Tibial nerve (tissue), 4 donors: Measurements from ENCODE around the gene DNMT3A. TPM values are rescaled to one million over a fixed set of nuclear protein-coding genes. Genes with fewer than 3 reads are reported as not detected.

Experiments
- DNase-seq, 2 donors: peaks; one replicate each; pipeline ENCODE4 v3.0.0-alpha.2; 2019; ENCODE audit warnings: low spot score in 2 of 2
- H3K27ac ChIP-seq, 4 donors: fragments of 200-600 bp; sonication (generic) in 3 of 4; one replicate each; pipeline ENCODE4 v1.5.1; 2017 to 2019; ENCODE audit warnings: mild to moderate bottlenecking in 1 of 4
- H3K27me3 ChIP-seq, 2 donors: fragments of 200-600 bp; sonication (generic) in 1 of 2; one replicate each; pipeline versions ENCODE4 v1.5.1 to v1.6.0; 2017 to 2019
- H3K36me3 ChIP-seq, 3 donors: fragments of 200-600 bp; sonication (generic); one replicate each; pipeline ENCODE4 v1.5.1; 2018 to 2019
- H3K4me1 ChIP-seq, 4 donors: fragments of 200-600 bp; sonication (generic) in 3 of 4; one replicate each; pipeline ENCODE4 v1.5.1; 2017 to 2019
- H3K4me3 ChIP-seq, 4 donors: fragments of 200-600 bp; sonication (generic) in 3 of 4; one replicate each; pipeline ENCODE4 v1.5.1; 2017 to 2019; ENCODE audit warnings: mild to moderate bottlenecking in 1 of 4, moderate library complexity in 1 of 4
- H3K9me3 ChIP-seq, 4 donors: fragments of 200-600 bp; sonication (generic) in 3 of 4; one replicate each; pipeline ENCODE4 v1.5.1; 2017 to 2019
- EP300 ChIP-seq, 2 donors: sonication (generic); formaldehyde crosslinking; IDR thresholded peaks; one replicate each; pipeline ENCODE4 v1.6.1; 2017; ENCODE audit warnings: antibody characterized with exemption in 2 of 2, mild to moderate bottlenecking in 1 of 2
- POLR2A ChIP-seq, 2 donors: fragments of 450-650 bp; IDR thresholded peaks; one replicate each; pipeline ENCODE4 v1.6.1; 2017; ENCODE audit warnings: antibody characterized with exemption in 2 of 2, mild to moderate bottlenecking in 2 of 2, moderate library complexity in 2 of 2
- WGBS, 2 donors: methylation state at CpG; one replicate each; pipeline ENCODE4 v1.1.5; 2018; 5-methylcytosine and 5-hydroxymethylcytosine counted together
- total RNA-seq, 4 donors: library from RNA; depleted of rRNA; stranded (reverse); fragments of >200 nt; gene quantifications; one replicate each; pipeline ENCODE4 v1.1.0, GENCODE V29; 2016
- TF ChIP-seq, protein P1 (sequence below), 5 experiments: fragments of 200-600 bp in 3 of 5; fragments of 450-650 bp in 2 of 5; sonication (generic) in 3 of 5; IDR thresholded peaks; one replicate each; pipeline ENCODE4 v1.5.1; 2016 to 2019; ENCODE audit warnings: antibody characterized with exemption in 5 of 5, mild to moderate bottlenecking in 3 of 5, moderate library complexity in 2 of 5

The DNMT3A gene
- total RNA-seq, 4 donors from 2014 or later: 17.4 to 28.4 (median 25.0) TPM

GRCh38 chr2:25380586-25381375 lies 39.1 kb upstream of the DNMT3A start:
- no peak overlapping the region for H3K4me3 ChIP-seq
- H3K9me3 ChIP-seq: no peaks in the 10 kb centered on the region
- H3K4me1 ChIP-seq: peaks cover 0 to 25% (median 12%) of the 10 kb centered on the region in 4 donors
- no peaks in the 10 kb centered on the region for H3K27me3 ChIP-seq
- TF ChIP-seq, protein P1, sequence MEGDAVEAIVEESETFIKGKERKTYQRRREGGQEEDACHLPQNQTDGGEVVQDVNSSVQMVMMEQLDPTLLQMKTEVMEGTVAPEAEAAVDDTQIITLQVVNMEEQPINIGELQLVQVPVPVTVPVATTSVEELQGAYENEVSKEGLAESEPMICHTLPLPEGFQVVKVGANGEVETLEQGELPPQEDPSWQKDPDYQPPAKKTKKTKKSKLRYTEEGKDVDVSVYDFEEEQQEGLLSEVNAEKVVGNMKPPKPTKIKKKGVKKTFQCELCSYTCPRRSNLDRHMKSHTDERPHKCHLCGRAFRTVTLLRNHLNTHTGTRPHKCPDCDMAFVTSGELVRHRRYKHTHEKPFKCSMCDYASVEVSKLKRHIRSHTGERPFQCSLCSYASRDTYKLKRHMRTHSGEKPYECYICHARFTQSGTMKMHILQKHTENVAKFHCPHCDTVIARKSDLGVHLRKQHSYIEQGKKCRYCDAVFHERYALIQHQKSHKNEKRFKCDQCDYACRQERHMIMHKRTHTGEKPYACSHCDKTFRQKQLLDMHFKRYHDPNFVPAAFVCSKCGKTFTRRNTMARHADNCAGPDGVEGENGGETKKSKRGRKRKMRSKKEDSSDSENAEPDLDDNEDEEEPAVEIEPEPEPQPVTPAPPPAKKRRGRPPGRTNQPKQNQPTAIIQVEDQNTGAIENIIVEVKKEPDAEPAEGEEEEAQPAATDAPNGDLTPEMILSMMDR (IDR thresholded peaks at IDR 0.05): no peak
- TF ChIP-seq EP300 (IDR thresholded peaks at IDR 0.05): no peak
- TF ChIP-seq POLR2A (IDR thresholded peaks at IDR 0.05): no peak
- WGBS, 2 donors: 65 to 73% methylated on average over 12 of the region's 12 CpGs
- no peak for DNase-seq
- no peaks in the 10 kb centered on the region for H3K36me3 ChIP-seq
- H3K27ac ChIP-seq: no peak overlapping the region

- no peak for TF ChIP-seq POLR2A (IDR thresholded peaks at IDR 0.05)
- TF ChIP-seq EP300 (IDR thresholded peaks at IDR 0.05): no peak
- TF ChIP-seq, protein P1 (IDR thresholded peaks at IDR 0.05): no peak
- Histone ChIP-seq H3K27me3 (no peaks in the 10 kb centered on the region), H3K9me3 (no peaks in the 10 kb centered on the region), H3K36me3 (no peaks in the 10 kb centered on the region), H3K27ac (no peak overlapping the region), H3K4me3 (no peak overlapping the region), H3K4me1 (peaks cover 0 to 25% (median 12%) of the 10 kb centered on the region in 4 donors)
- no peak for DNase-seq
- WGBS, 2 donors: 93% methylated on average over 5 of the region's 5 CpGs
Observed at GRCh38 chr2:25380023-25380422, 38.3 kb upstream of the DNMT3A start.

DNA sequence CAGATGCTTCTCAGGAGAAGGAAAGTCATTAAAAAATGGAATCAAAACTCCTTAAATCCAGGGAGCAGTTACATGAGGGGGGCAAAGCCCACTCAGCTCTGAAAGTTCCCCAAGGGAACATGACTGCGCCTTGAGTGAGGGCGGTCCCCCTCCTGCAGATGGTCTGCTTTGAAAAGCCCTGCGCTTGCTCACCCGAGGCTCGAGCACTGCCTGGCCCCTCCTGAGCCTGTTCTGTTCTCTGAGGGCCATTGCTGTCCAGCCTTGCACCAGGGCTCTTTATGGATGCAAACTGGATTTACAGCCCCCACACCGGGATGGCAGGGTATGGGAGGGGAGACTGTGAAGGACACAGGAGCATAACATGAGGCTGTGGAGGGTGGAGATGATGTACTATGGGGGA lies 37.8 kb upstream of the DNMT3A start:
- H3K4me3 ChIP-seq: no peak overlapping the region
- TF ChIP-seq, protein P1 (IDR thresholded peaks at IDR 0.05): no peak
- TF ChIP-seq POLR2A (IDR thresholded peaks at IDR 0.05) (no peak), EP300 (IDR thresholded peaks at IDR 0.05) (no peak)
- no peak for DNase-seq
- peaks cover 0 to 25% (median 12%) of the 10 kb centered on the region in 4 donors for H3K4me1 ChIP-seq
- H3K27me3 ChIP-seq: no peaks in the 10 kb centered on the region
- no peaks in the 10 kb centered on the region for H3K36me3 ChIP-seq
- no peaks in the 10 kb centered on the region for H3K9me3 ChIP-seq
- WGBS, 2 donors: 97 to 98% methylated on average over 6 of the region's 6 CpGs
- no peak overlapping the region for H3K27ac ChIP-seq

DNA sequence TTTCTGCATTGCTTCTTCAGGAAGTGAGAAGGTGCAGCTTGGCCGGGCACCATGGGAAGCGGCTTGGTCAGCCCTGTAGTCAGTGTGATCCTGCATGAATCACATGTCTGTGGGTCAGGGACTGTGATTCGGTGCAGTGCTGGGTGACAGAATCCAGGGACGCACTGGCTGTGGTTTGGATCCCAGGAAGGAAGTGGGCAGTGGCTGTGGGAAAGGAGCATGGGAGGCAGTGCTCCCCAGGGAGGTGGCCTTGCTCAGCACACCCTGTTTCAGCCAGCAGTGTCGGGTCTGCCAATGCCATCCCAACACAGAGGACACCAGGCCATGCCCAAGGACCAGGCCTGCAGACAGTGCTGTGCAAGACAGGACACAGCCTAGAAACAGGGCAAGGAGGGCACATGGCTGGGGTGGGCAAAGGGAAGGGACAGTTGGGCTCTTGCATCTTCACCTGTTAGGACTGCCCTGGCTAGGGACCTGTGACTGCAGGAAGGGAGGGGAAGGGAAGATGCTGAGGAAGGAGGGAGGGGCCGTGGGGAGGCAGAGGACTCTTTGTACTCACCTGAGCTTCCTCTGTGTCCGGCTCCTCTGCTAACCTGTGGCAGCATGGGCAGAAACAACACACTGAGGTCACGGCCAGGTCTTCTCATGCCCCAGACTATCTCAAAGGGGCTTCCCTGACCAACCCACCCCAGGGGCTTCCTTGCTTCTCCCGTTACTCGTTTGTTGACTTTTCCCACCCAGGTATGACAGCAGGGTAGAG lies 37.2 kb upstream of the DNMT3A start:
- DNase-seq: no peak
- WGBS, 2 donors: 86 to 91% methylated on average over 10 of the region's 10 CpGs
- TF ChIP-seq EP300 (IDR thresholded peaks at IDR 0.05) (no peak), POLR2A (IDR thresholded peaks at IDR 0.05) (no peak)
- TF ChIP-seq, protein P1 (IDR thresholded peaks at IDR 0.05): no peak

More for the DNA sequence above, 37.2 kb upstream of the DNMT3A start:
- Histone ChIP-seq H3K9me3 (no peaks in the 10 kb centered on the region), H3K36me3 (no peaks in the 10 kb centered on the region), H3K4me3 (no peak overlapping the region), H3K27ac (no peak overlapping the region), H3K4me1 (peaks cover 0 to 25% (median 12%) of the 10 kb centered on the region in 4 donors), H3K27me3 (no peaks in the 10 kb centered on the region)
